ENCODE data around the gene CHID1. TPM values are rescaled to one million over a fixed set of nuclear protein-coding genes. Genes with fewer than 3 reads are reported as not detected.

The CHID1 gene
- polyA plus RNA-seq, 6 donors from 2014 or later = 39.0 to 69.7 (median 47.2) TPM

- peaks cover 6 to 16% of the 10 kb centered on the region in 2 donors for H3K36me3 Mint-ChIP-seq
- H3K27me3 Mint-ChIP-seq = no peaks in the 10 kb centered on the region
- H3K4me3 Mint-ChIP-seq = no peak overlapping the region
- no peak overlapping the region for H3K27ac Mint-ChIP-seq
- DNase-seq = no peak
- H3K9me3 Mint-ChIP-seq = no peaks in the 10 kb centered on the region
- ATAC-seq (ENCODE audit: low read depth in 2 of 2) = no peak
- peaks cover 0 to 7% (median 7%) of the 10 kb centered on the region in 3 donors for H3K4me1 Mint-ChIP-seq
Observed at GRCh38 chr11:883527-883926, 27.1 kb downstream of the CHID1 start.

- H3K4me3 Mint-ChIP-seq = no peak overlapping the region
- H3K27me3 Mint-ChIP-seq = no peaks in the 10 kb centered on the region
- H3K4me1 Mint-ChIP-seq = peaks cover 0 to 7% (median 7%) of the 10 kb centered on the region in 3 donors
- peak overlapping the region in 2 of 6 donors; percentile 19 to 26 for H3K27ac Mint-ChIP-seq
- peaks cover 6 to 15% of the 10 kb centered on the region in 2 donors for H3K36me3 Mint-ChIP-seq
- no peaks in the 10 kb centered on the region for H3K9me3 Mint-ChIP-seq
- ATAC-seq (ENCODE audit: low read depth in 2 of 2) = no peak
- no peak for DNase-seq
Observed at GRCh38 chr11:882596-882995, 28.0 kb downstream of the CHID1 start.

- Mint-ChIP-seq H3K9me3 (peaks cover 0 to 1% (median 0%) of the 10 kb centered on the region in 7 donors), H3K27me3 (no peaks in the 10 kb centered on the region), H3K36me3 (peaks cover 6 to 15% of the 10 kb centered on the region in 2 donors), H3K4me3 (no peak overlapping the region), H3K27ac (peak overlapping the region in 1 of 6 donors; percentile 36), H3K4me1 (peaks cover 0 to 10% (median 0%) of the 10 kb centered on the region in 3 donors)
- ATAC-seq (ENCODE audit: low read depth in 2 of 2) (no peak), DNase-seq (no peak)
Observed at GRCh38 chr11:880447-880846, 30.2 kb downstream of the CHID1 start.

GRCh38 chr11:877565-877964 lies 33.0 kb downstream of the CHID1 start:
- Mint-ChIP-seq H3K27ac (no peak overlapping the region), H3K9me3 (peaks cover 0 to 1% (median 0%) of the 10 kb centered on the region in 7 donors), H3K36me3 (peaks cover 5 to 22% of the 10 kb centered on the region in 2 donors), H3K4me3 (no peak overlapping the region), H3K4me1 (peaks cover 0 to 16% (median 8%) of the 10 kb centered on the region in 3 donors), H3K27me3 (no peaks in the 10 kb centered on the region)
- ATAC-seq (ENCODE audit: low read depth in 2 of 2) (peak in 1 of 2 donors; percentile 13), DNase-seq (no peak)

- Mint-ChIP-seq H3K27me3 (no peaks in the 10 kb centered on the region), H3K36me3 (peaks cover 0 to 16% of the 10 kb centered on the region in 2 donors), H3K4me1 (peaks cover 0 to 16% (median 8%) of the 10 kb centered on the region in 3 donors), H3K9me3 (peaks cover 0 to 1% (median 0%) of the 10 kb centered on the region in 7 donors), H3K4me3 (no peak overlapping the region), H3K27ac (no peak overlapping the region)
- DNase-seq = no peak
- no peak for ATAC-seq (ENCODE audit: low read depth in 2 of 2)
Observed at GRCh38 chr11:876545-876944, 34.1 kb downstream of the CHID1 start.

- Mint-ChIP-seq H3K36me3 (peaks cover 0 to 16% of the 10 kb centered on the region in 2 donors), H3K4me1 (peaks cover 0 to 16% (median 8%) of the 10 kb centered on the region in 3 donors), H3K27me3 (no peaks in the 10 kb centered on the region), H3K27ac (peak overlapping the region in 1 of 6 donors; percentile 85), H3K9me3 (peaks cover 0 to 1% (median 0%) of the 10 kb centered on the region in 7 donors), H3K4me3 (peak overlapping the region in 1 of 8 donors; percentile 76)
- DNase-seq (no peak), ATAC-seq (ENCODE audit: low read depth in 2 of 2) (no peak)
Observed at GRCh38 chr11:875769-876301, 34.8 kb downstream of the CHID1 start.

- Mint-ChIP-seq H3K9me3 (peaks cover 0 to 1% (median 0%) of the 10 kb centered on the region in 7 donors), H3K27ac (peak overlapping the region in 1 of 6 donors; percentile 85), H3K4me1 (peaks cover 0 to 16% (median 8%) of the 10 kb centered on the region in 3 donors), H3K36me3 (peaks cover 0 to 16% of the 10 kb centered on the region in 2 donors), H3K4me3 (no peak overlapping the region), H3K27me3 (no peaks in the 10 kb centered on the region)
- DNase-seq (no peak), ATAC-seq (ENCODE audit: low read depth in 2 of 2) (no peak)
Observed at GRCh38 chr11:875203-875602, 35.4 kb downstream of the CHID1 start.

GRCh38 chr11:873706-874105 lies 36.9 kb downstream of the CHID1 start:
- peaks cover 0 to 12% (median 8%) of the 10 kb centered on the region in 3 donors for H3K4me1 Mint-ChIP-seq
- ATAC-seq (ENCODE audit: low read depth in 2 of 2) (no peak), DNase-seq (no peak)
- H3K27me3 Mint-ChIP-seq = no peaks in the 10 kb centered on the region
- peak overlapping the region in 1 of 6 donors; percentile 9 for H3K27ac Mint-ChIP-seq
- H3K4me3 Mint-ChIP-seq = no peak overlapping the region
- peaks cover 0 to 16% of the 10 kb centered on the region in 2 donors for H3K36me3 Mint-ChIP-seq
- peaks cover 0 to 1% (median 0%) of the 10 kb centered on the region in 7 donors for H3K9me3 Mint-ChIP-seq

- H3K27ac Mint-ChIP-seq = no peak overlapping the region
Observed at GRCh38 chr11:872799-873198, 37.8 kb downstream of the CHID1 start.

GRCh38 chr11:871472-871871 lies 39.1 kb downstream of the CHID1 start:
- DNase-seq (no peak), ATAC-seq (ENCODE audit: low read depth in 2 of 2) (no peak)
- Mint-ChIP-seq H3K27ac (no peak overlapping the region), H3K27me3 (no peaks in the 10 kb centered on the region), H3K4me3 (no peak overlapping the region), H3K4me1 (peaks cover 0 to 12% (median 8%) of the 10 kb centered on the region in 3 donors), H3K36me3 (peaks cover 0 to 16% of the 10 kb centered on the region in 2 donors), H3K9me3 (no peaks in the 10 kb centered on the region)

More at GRCh38 chr11:872799-873198, 37.8 kb downstream of the CHID1 start:
- ATAC-seq (ENCODE audit: low read depth in 2 of 2) (no peak), DNase-seq (no peak)
- peaks cover 0 to 1% (median 0%) of the 10 kb centered on the region in 7 donors for H3K9me3 Mint-ChIP-seq
- no peak overlapping the region for H3K4me3 Mint-ChIP-seq
- no peaks in the 10 kb centered on the region for H3K27me3 Mint-ChIP-seq
- peaks cover 0 to 16% of the 10 kb centered on the region in 2 donors for H3K36me3 Mint-ChIP-seq
- peaks cover 0 to 12% (median 8%) of the 10 kb centered on the region in 3 donors for H3K4me1 Mint-ChIP-seq

- no peak for DNase-seq
- H3K27ac Mint-ChIP-seq = no peak overlapping the region
- no peak for ATAC-seq (ENCODE audit: low read depth in 2 of 2)
- peaks cover 0 to 8% (median 5%) of the 10 kb centered on the region in 3 donors for H3K4me1 Mint-ChIP-seq
- peaks cover 0 to 9% of the 10 kb centered on the region in 2 donors for H3K36me3 Mint-ChIP-seq
- no peaks in the 10 kb centered on the region for H3K27me3 Mint-ChIP-seq
- no peaks in the 10 kb centered on the region for H3K9me3 Mint-ChIP-seq
- H3K4me3 Mint-ChIP-seq = no peak overlapping the region
Observed at GRCh38 chr11:870418-870817, 40.2 kb downstream of the CHID1 start.

- ATAC-seq (ENCODE audit: low read depth in 2 of 2) = no peak
- no peaks in the 10 kb centered on the region for H3K27me3 Mint-ChIP-seq
- H3K36me3 Mint-ChIP-seq = peaks cover 0 to 7% of the 10 kb centered on the region in 2 donors
- DNase-seq = no peak
- H3K4me1 Mint-ChIP-seq = peaks cover 0 to 8% (median 4%) of the 10 kb centered on the region in 3 donors
- H3K4me3 Mint-ChIP-seq = no peak overlapping the region
- no peak overlapping the region for H3K27ac Mint-ChIP-seq
- no peaks in the 10 kb centered on the region for H3K9me3 Mint-ChIP-seq
Observed at GRCh38 chr11:870127-870413, 40.5 kb downstream of the CHID1 start.

- Mint-ChIP-seq H3K4me1 (peaks cover 0 to 8% (median 4%) of the 10 kb centered on the region in 3 donors), H3K27ac (no peak overlapping the region), H3K36me3 (peaks cover 0 to 7% of the 10 kb centered on the region in 2 donors), H3K4me3 (no peak overlapping the region), H3K27me3 (no peaks in the 10 kb centered on the region), H3K9me3 (no peaks in the 10 kb centered on the region)
- DNase-seq = no peak
- no peak for ATAC-seq (ENCODE audit: low read depth in 2 of 2)
Observed at GRCh38 chr11:869399-870126, 41.0 kb downstream of the CHID1 start.

GRCh38 chr11:868802-869201 lies 41.8 kb downstream of the CHID1 start:
- ATAC-seq (ENCODE audit: low read depth in 2 of 2) (no peak), DNase-seq (no peak)
- H3K27me3 Mint-ChIP-seq = no peaks in the 10 kb centered on the region
- H3K4me3 Mint-ChIP-seq = no peak overlapping the region
- peaks cover 0 to 7% (median 3%) of the 10 kb centered on the region in 3 donors for H3K4me1 Mint-ChIP-seq
- H3K9me3 Mint-ChIP-seq = no peaks in the 10 kb centered on the region
- peaks cover 0 to 6% of the 10 kb centered on the region in 2 donors for H3K36me3 Mint-ChIP-seq
- H3K27ac Mint-ChIP-seq = peak overlapping the region in 1 of 6 donors; percentile 56
